GM23338 (cell line): Measurements from ENCODE around the gene RXRA. TPM values are rescaled to one million over a fixed set of nuclear protein-coding genes. Genes with fewer than 3 reads are reported as not detected.
A peak's percentile ranks its signal among the peaks of the same experiment; 100 is the strongest.

ENCODE experiments used
- ATAC-seq: fragments of 200-7000 bp; cut with Tn5 transposase; 3 replicates; pipeline ENCODE4 v1.9.1; 2020
- DNase-seq: peaks from one replicate; pipeline ENCODE4 v3.0.0-alpha.2; 2015; ENCODE audit warnings: low spot score
- H2AFZ ChIP-seq: fragments of 200-600 bp; sonication (generic); 2 replicates; pipeline ENCODE4 v1.8.0; 2016; ENCODE audit warnings: antibody characterized with exemption, mild to moderate bottlenecking, moderate library complexity
- H3F3A ChIP-seq: fragments of 200-600 bp; sonication (generic); replicated peaks from 2 replicates; pipeline ENCODE4 v1.8.0; 2017; ENCODE audit warnings: antibody characterized with exemption, mixed run types, low read depth
- H3K27ac ChIP-seq: fragments of 200-600 bp; sonication (generic); 2 replicates; pipeline ENCODE4 v1.6.1; 2016; ENCODE audit warnings: low read depth
- H3K27me3 ChIP-seq: fragments of 200-600 bp; sonication (generic); 2 replicates; pipeline ENCODE4 v1.8.0; 2016; ENCODE audit warnings: mild to moderate bottlenecking, mixed run types, moderate library complexity; ENCODE audit not compliant: insufficient read depth
- H3K36me3 ChIP-seq: fragments of 200-600 bp; sonication (generic); 2 replicates; pipeline ENCODE4 v1.8.0; 2016; ENCODE audit warnings: mild to moderate bottlenecking; ENCODE audit not compliant: insufficient read depth
- H3K4me1 ChIP-seq: fragments of 200-600 bp; sonication (generic); 2 replicates; pipeline ENCODE4 v1.8.0; 2016; ENCODE audit warnings: mild to moderate bottlenecking, moderate library complexity; ENCODE audit not compliant: insufficient read depth
- H3K4me2 ChIP-seq: fragments of 200-600 bp; sonication (generic); 2 replicates; pipeline ENCODE4 v1.7.1; 2017; ENCODE audit warnings: mixed run types
- H3K4me3 ChIP-seq: fragments of 200-600 bp; sonication (generic); 2 replicates; pipeline ENCODE4 v1.6.1; 2016; ENCODE audit warnings: mixed run types
- H3K79me2 ChIP-seq: fragments of 200-600 bp; sonication (generic); replicated peaks from 2 replicates; pipeline ENCODE4 v1.8.0; 2017; ENCODE audit warnings: mild to moderate bottlenecking; ENCODE audit not compliant: insufficient read depth
- H3K9me2 ChIP-seq: fragments of 200-600 bp; sonication (generic); 2 replicates; pipeline ENCODE4 v1.8.0; 2017; ENCODE audit not compliant: insufficient read depth
- H4K20me1 ChIP-seq: fragments of 200-600 bp; sonication (generic); replicated peaks from 2 replicates; pipeline ENCODE4 v1.8.0; 2017; ENCODE audit warnings: mild to moderate bottlenecking; ENCODE audit not compliant: insufficient read depth
- H3K27ac Mint-ChIP-seq: 2 replicates; pipeline ENCODE4 v1.8.0; 2020; ENCODE audit warnings: inconsistent platforms, mild to moderate bottlenecking, moderate library complexity, mixed read lengths
- H3K27me3 Mint-ChIP-seq: 3 replicates; pipeline ENCODE4 v1.8.0; 2022; ENCODE audit warnings: low read depth, mild to moderate bottlenecking, moderate library complexity, mixed read lengths, inconsistent platforms; ENCODE audit not compliant: insufficient read depth, poor library complexity
- H3K36me3 Mint-ChIP-seq: 3 replicates; pipeline ENCODE4 v1.8.0; 2021; ENCODE audit warnings: low read depth, mild to moderate bottlenecking, inconsistent platforms, moderate library complexity, mixed read lengths
- H3K4me1 Mint-ChIP-seq: 3 replicates; pipeline ENCODE4 v1.8.0; 2020; ENCODE audit warnings: mild to moderate bottlenecking, inconsistent platforms, mixed read lengths
- H3K4me3 Mint-ChIP-seq: 3 replicates; pipeline ENCODE4 v1.8.0; 2021; ENCODE audit warnings: moderate library complexity, mild to moderate bottlenecking, inconsistent platforms, mixed read lengths
- H3K9me3 Mint-ChIP-seq: 3 replicates; pipeline ENCODE4 v1.8.0; 2020; ENCODE audit warnings: moderate library complexity, mild to moderate bottlenecking, inconsistent platforms, mixed read lengths
- EZH2phosphoT487 ChIP-seq: fragments of 200-600 bp; sonication (generic); IDR thresholded peaks from one replicate; pipeline ENCODE4 v1.8.1; 2018; ENCODE audit warnings: antibody characterized with exemption; ENCODE audit not compliant: unreplicated experiment
- JUNB ChIP-seq: IDR thresholded peaks from one replicate; pipeline ENCODE4 v1.6.1; 2016; ENCODE audit warnings: antibody characterized with exemption; ENCODE audit not compliant: unreplicated experiment
- NANOG ChIP-seq: IDR thresholded peaks from 2 replicates; pipeline ENCODE4 v1.6.1; 2016; ENCODE audit warnings: antibody characterized with exemption, borderline replicate concordance
- POLR2AphosphoS5 ChIP-seq: IDR thresholded peaks from 2 replicates; pipeline ENCODE4 v1.6.1; 2016; ENCODE audit warnings: antibody characterized with exemption, low read depth
- ZNF114 ChIP-seq: fragments of 250-450 bp; sonication (Bioruptor Pico); IDR thresholded peaks from 2 replicates; pipeline ENCODE4 v1.5.0; 2020; ENCODE audit warnings: mild to moderate bottlenecking, moderate library complexity
- polyA plus RNA-seq: library from polyadenylated mRNA; unstranded; fragments of >200 nt; fragmentation: Nextera tagmentation; extraction: Ambion mirVana; gene quantifications from 2 replicates; pipeline ENCODE4 v1.2.1, GENCODE V29; 2016
- total RNA-seq: library from RNA; depleted of rRNA; stranded (reverse); fragments of >200 nt; shearing (Covaris generic); gene quantifications from 2 replicates; pipeline ENCODE4 v1.2.3, GENCODE V29; 2014
- TF ChIP-seq, protein P1 (sequence below), 2 experiments: fragments of 200-600 bp in 1 of 2; sonication (generic) in 1 of 2; conservative IDR thresholded peaks; 2 replicates each; pipeline versions ENCODE4 v1.5.1 to v1.6.1; 2016 to 2017; ENCODE audit warnings: antibody characterized with exemption in 2 of 2, low read depth in 2 of 2, mild to moderate bottlenecking in 2 of 2, moderate library complexity in 1 of 2
- TF ChIP-seq, protein P2 (sequence below): IDR thresholded peaks from 2 replicates; pipeline ENCODE4 v1.6.1; 2016; ENCODE audit warnings: antibody characterized with exemption
- TF ChIP-seq, protein P3 (sequence below): IDR thresholded peaks from one replicate; pipeline ENCODE4 v1.6.1; 2018; ENCODE audit warnings: antibody characterized with exemption; ENCODE audit not compliant: unreplicated experiment

The RXRA gene
- total and polyA plus RNA-seq, 2 experiments from 2014 or later = 4.9 to 17.9 TPM

DNA sequence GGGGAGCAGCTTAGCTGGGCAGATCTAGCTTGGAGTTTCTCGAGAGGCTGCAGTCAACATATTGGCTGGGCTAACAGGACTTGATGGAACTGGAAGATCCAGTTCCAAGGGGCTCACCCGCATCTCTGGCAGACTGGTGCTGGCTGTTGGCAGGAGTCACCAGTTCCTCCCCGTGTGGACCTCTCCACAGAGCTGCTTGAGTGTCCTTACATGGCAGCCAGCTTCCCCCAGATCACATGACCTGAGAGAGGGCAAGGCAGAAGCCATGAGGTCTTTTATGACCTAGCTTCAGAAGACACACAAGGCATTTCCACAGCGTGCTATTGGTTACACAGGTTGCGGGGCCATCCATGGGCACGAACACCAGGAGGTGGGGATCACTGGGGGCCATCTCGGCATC lies 26.4 kb upstream of the RXRA start:
- H3K27ac Mint-ChIP-seq = no peak overlapping the region
- no peaks in the 10 kb centered on the region for H3K27me3 Mint-ChIP-seq
- no peak overlapping the region for H3K4me3 ChIP-seq
- H2AFZ ChIP-seq = no peak overlapping the region
- no peak overlapping the region for H3K4me3 Mint-ChIP-seq
- no peak for DNase-seq
- H3K4me1 Mint-ChIP-seq = 0 out of 3 replicates have a peak, but pooled peaks cover 3% of the 10 kb centered on the region
- no peaks in the 10 kb centered on the region for H3K9me2 ChIP-seq
- no peaks in the 10 kb centered on the region for H3F3A ChIP-seq
- H4K20me1 ChIP-seq = no peaks in the 10 kb centered on the region
- no peaks in the 10 kb centered on the region for H3K4me1 ChIP-seq
- no peak overlapping the region for H3K27ac ChIP-seq
- H3K4me2 ChIP-seq = no peak overlapping the region
- H3K36me3 Mint-ChIP-seq = no peaks in the 10 kb centered on the region
- H3K27me3 ChIP-seq = no peaks in the 10 kb centered on the region
- ATAC-seq = no peak
- no peaks in the 10 kb centered on the region for H3K9me3 Mint-ChIP-seq
- no peaks in the 10 kb centered on the region for H3K36me3 ChIP-seq
- H3K79me2 ChIP-seq = no peaks in the 10 kb centered on the region
- TF ChIP-seq, protein P1, sequence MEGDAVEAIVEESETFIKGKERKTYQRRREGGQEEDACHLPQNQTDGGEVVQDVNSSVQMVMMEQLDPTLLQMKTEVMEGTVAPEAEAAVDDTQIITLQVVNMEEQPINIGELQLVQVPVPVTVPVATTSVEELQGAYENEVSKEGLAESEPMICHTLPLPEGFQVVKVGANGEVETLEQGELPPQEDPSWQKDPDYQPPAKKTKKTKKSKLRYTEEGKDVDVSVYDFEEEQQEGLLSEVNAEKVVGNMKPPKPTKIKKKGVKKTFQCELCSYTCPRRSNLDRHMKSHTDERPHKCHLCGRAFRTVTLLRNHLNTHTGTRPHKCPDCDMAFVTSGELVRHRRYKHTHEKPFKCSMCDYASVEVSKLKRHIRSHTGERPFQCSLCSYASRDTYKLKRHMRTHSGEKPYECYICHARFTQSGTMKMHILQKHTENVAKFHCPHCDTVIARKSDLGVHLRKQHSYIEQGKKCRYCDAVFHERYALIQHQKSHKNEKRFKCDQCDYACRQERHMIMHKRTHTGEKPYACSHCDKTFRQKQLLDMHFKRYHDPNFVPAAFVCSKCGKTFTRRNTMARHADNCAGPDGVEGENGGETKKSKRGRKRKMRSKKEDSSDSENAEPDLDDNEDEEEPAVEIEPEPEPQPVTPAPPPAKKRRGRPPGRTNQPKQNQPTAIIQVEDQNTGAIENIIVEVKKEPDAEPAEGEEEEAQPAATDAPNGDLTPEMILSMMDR (conservative IDR thresholded peaks at IDR 0.05; ENCODE audit: low read depth in 2 of 2) = no peak
- no peak for TF ChIP-seq EZH2phosphoT487
- no peak for TF ChIP-seq ZNF114 (CRISPR knock-in tag)
- TF ChIP-seq, protein P2, sequence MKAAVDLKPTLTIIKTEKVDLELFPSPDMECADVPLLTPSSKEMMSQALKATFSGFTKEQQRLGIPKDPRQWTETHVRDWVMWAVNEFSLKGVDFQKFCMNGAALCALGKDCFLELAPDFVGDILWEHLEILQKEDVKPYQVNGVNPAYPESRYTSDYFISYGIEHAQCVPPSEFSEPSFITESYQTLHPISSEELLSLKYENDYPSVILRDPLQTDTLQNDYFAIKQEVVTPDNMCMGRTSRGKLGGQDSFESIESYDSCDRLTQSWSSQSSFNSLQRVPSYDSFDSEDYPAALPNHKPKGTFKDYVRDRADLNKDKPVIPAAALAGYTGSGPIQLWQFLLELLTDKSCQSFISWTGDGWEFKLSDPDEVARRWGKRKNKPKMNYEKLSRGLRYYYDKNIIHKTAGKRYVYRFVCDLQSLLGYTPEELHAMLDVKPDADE = no peak
- no peak for TF ChIP-seq JUNB
- TF ChIP-seq, protein P3, sequence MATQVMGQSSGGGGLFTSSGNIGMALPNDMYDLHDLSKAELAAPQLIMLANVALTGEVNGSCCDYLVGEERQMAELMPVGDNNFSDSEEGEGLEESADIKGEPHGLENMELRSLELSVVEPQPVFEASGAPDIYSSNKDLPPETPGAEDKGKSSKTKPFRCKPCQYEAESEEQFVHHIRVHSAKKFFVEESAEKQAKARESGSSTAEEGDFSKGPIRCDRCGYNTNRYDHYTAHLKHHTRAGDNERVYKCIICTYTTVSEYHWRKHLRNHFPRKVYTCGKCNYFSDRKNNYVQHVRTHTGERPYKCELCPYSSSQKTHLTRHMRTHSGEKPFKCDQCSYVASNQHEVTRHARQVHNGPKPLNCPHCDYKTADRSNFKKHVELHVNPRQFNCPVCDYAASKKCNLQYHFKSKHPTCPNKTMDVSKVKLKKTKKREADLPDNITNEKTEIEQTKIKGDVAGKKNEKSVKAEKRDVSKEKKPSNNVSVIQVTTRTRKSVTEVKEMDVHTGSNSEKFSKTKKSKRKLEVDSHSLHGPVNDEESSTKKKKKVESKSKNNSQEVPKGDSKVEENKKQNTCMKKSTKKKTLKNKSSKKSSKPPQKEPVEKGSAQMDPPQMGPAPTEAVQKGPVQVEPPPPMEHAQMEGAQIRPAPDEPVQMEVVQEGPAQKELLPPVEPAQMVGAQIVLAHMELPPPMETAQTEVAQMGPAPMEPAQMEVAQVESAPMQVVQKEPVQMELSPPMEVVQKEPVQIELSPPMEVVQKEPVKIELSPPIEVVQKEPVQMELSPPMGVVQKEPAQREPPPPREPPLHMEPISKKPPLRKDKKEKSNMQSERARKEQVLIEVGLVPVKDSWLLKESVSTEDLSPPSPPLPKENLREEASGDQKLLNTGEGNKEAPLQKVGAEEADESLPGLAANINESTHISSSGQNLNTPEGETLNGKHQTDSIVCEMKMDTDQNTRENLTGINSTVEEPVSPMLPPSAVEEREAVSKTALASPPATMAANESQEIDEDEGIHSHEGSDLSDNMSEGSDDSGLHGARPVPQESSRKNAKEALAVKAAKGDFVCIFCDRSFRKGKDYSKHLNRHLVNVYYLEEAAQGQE = no peak

DNA sequence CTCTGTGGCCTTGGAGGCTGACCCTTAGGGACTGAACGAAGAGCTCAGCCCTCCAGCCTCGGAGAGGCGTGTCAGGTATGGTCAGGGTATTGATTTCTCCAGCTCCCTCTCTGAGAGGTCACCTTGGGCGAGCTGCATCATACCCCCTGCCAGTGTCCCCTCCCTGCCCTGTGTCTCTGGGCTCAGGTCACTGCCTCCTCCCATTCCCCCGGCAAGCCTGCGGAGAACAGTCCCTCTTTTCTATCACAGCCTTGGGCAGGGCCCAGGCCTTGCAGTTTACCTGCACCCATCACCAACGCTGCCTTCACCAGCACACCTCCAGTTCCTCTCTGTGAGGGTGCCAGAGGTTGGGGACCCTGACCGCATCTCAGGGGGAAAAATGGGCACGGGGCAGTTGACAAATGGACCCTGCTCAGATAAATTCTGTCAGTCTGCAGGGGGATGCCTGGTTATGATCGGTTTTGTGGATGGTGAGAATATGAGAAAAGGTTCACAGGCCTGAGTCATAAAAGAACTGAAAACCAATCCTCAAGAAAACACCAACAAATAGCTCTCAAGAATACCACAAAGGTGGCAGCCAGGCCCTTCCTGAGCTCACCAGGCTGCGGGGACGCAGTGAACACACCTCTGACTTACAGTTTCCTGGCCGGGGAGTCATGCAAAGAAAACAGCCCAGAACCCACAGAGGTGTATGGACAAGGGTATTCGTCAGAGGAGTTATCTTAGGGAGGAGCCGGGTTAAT lies 24.7 kb upstream of the RXRA start:
- H3K27ac Mint-ChIP-seq = no peak overlapping the region
- ATAC-seq (no peak), DNase-seq (no peak)
- Histone ChIP-seq H3K4me3 (no peak overlapping the region), H3K4me1 (no peaks in the 10 kb centered on the region), H3K36me3 (no peaks in the 10 kb centered on the region), H2AFZ (peak overlapping the region; percentile 52; the same call in 1 of the 2 replicates), H3K4me2 (no peak overlapping the region), H4K20me1 (no peaks in the 10 kb centered on the region), H3K79me2 (no peaks in the 10 kb centered on the region), H3F3A (no peaks in the 10 kb centered on the region), H3K27ac (no peak overlapping the region), H3K27me3 (no peaks in the 10 kb centered on the region), H3K9me2 (peaks cover 4% of the 10 kb centered on the region)
- H3K36me3 Mint-ChIP-seq = no peaks in the 10 kb centered on the region
- H3K9me3 Mint-ChIP-seq = no peaks in the 10 kb centered on the region
- no peaks in the 10 kb centered on the region for H3K4me1 Mint-ChIP-seq
- H3K4me3 Mint-ChIP-seq = no peak overlapping the region
- H3K27me3 Mint-ChIP-seq = no peaks in the 10 kb centered on the region
- TF ChIP-seq EZH2phosphoT487 (no peak), POLR2AphosphoS5 (no peak), NANOG (no peak), ZNF114 (CRISPR knock-in tag) (no peak)
- TF ChIP-seq, protein P2 = no peak
- TF ChIP-seq, protein P1 (conservative IDR thresholded peaks at IDR 0.05; ENCODE audit: low read depth in 2 of 2) = no peak
